Panc1 (cell line): ENCODE measurements around the gene GRIK5. TPM values are rescaled to one million over a fixed set of nuclear protein-coding genes. Genes with fewer than 3 reads are reported as not detected.

ENCODE experiments used
- ATAC-seq: fragments of 200-7000 bp; cut with Tn5 transposase; 2 replicates; pipeline ENCODE4 v1.9.1; 2020; ENCODE audit warnings: mild to moderate bottlenecking, moderate library complexity
- BruUV-seq: library from RNA; stranded (reverse); fragments of 400-500 nt; replicated peaks from 2 replicates; lab custom pipeline; 2021; lab: Mats Ljungman, UMichigan
- CTCF ChIA-PET: fragments of 300-600 bp; sonication (Branson Sonifier 250); formaldehyde crosslinking; loops from one replicate; lab custom pipeline; 2022; ENCODE audit warnings: antibody characterized with exemption; lab: Charles Lee
- POLR2A ChIA-PET: fragments of 300-600 bp; sonication (Branson Sonifier 250); formaldehyde crosslinking; loops from one replicate; lab custom pipeline; 2022; ENCODE audit warnings: antibody characterized with exemption; lab: Charles Lee
- DNase-seq: peaks from one replicate; pipeline ENCODE4 v3.0.0-alpha.2; 2010; ENCODE audit warnings: low read depth, low spot score
- H3K27ac ChIP-seq: 2 replicates; pipeline ENCODE4 v1.5.1; 2011; ENCODE audit warnings: mild to moderate bottlenecking, low read length, inconsistent platforms
- H3K27me3 ChIP-seq: fragments of 200-500 bp; sonication (Bioruptor generic); 2 replicates; pipeline ENCODE4 v1.6.0; 2014; ENCODE audit warnings: low read length, inconsistent platforms; ENCODE audit not compliant: control insufficient read depth, insufficient read depth
- H3K36me3 ChIP-seq: fragments of 200-500 bp; sonication (Bioruptor generic); 2 replicates; pipeline ENCODE4 v1.5.1; 2014; ENCODE audit warnings: inconsistent platforms, mild to moderate bottlenecking, low read length, moderate library complexity; ENCODE audit not compliant: control insufficient read depth, insufficient read depth
- H3K4me1 ChIP-seq: 2 replicates; pipeline ENCODE4 v1.5.1; 2011; ENCODE audit warnings: inconsistent platforms, mild to moderate bottlenecking, low read length, moderate library complexity; ENCODE audit not compliant: control insufficient read depth, insufficient read depth
- H3K4me3 ChIP-seq, 2 experiments: 2 replicates each; pipeline ENCODE4 v1.5.1; 2011 to 2012; ENCODE audit warnings: low read depth in 2 of 2, low read length in 2 of 2, mild to moderate bottlenecking in 2 of 2, inconsistent platforms in 1 of 2, moderate library complexity in 1 of 2
- H3K9me3 ChIP-seq: fragments of 200-500 bp; sonication (Bioruptor generic); 2 replicates; pipeline ENCODE4 v1.5.1; 2014; ENCODE audit warnings: low read depth, mild to moderate bottlenecking, inconsistent platforms, low read length, moderate library complexity; ENCODE audit not compliant: control insufficient read depth, insufficient read depth
- POLR2AphosphoS5 ChIP-seq: IDR thresholded peaks from 2 replicates; pipeline ENCODE4 v1.6.1; 2012; ENCODE audit warnings: mild to moderate bottlenecking, low read depth, low read length, moderate library complexity
- SIN3A ChIP-seq: IDR thresholded peaks from 2 replicates; pipeline ENCODE4 v1.6.1; 2012; ENCODE audit warnings: low read depth, mild to moderate bottlenecking, low read length, moderate library complexity, borderline replicate concordance; ENCODE audit not compliant: insufficient read depth
- TCF7L2 ChIP-seq: IDR thresholded peaks from 2 replicates; pipeline ENCODE4 v1.6.1; 2011; ENCODE audit warnings: mild to moderate bottlenecking, low read depth, low read length, inconsistent platforms
- in situ Hi-C: cut with HindIII; loops from 2 replicates; pipeline ENCODE4 v1.10.0; 2016; ENCODE audit warnings: low sequenced_read_pairs, low pct_unique_long_range_greater_than_20kb
- intact Hi-C: fragments of 100-400 bp; cut with micrococcal nuclease; formaldehyde crosslinking; loops from one replicate; pipeline ENCODE4 v1.10.0; 2022; ENCODE audit not compliant: unreplicated experiment
- total RNA-seq: library from RNA; stranded (reverse); gene quantifications from one replicate; pipeline ENCODE4 v1.2.1, GENCODE V29; 2021; ENCODE audit not compliant: unreplicated experiment
- TF ChIP-seq, protein P1 (sequence below), 2 experiments: IDR thresholded peaks; 2 replicates each; pipeline ENCODE4 v1.6.1; 2011 to 2012; ENCODE audit warnings: low read depth in 2 of 2, control low read depth in 1 of 2, low read length in 1 of 2, mild to moderate bottlenecking in 1 of 2, moderate library complexity in 1 of 2; ENCODE audit not compliant: insufficient read depth in 1 of 2
- TF ChIP-seq, protein P2 (sequence below): fragments of 450-650 bp; IDR thresholded peaks from 2 replicates; pipeline ENCODE4 v1.5.1; 2017; ENCODE audit warnings: mild to moderate bottlenecking

Gene GRIK5
- total RNA-seq, 1 experiment from 2014 or later = 0.62 TPM

DNA sequence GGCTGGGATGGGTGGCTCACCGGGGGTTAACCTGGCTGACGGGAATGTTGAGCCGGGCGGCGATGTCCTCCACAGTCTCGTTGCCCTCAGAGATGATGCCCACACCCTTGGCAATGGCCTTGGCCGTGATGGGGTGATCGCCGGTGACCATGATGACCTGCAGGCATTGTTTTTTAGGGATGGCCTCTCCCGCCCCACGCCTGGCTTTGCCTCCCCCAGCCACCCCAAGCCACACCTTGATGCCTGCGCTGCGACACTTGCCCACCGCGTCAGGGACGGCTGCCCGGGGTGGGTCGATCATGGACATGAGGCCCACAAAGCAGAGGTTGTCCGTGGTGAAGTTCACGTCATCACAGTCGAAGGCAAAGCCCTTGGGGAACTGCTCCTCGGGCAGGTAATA, 92.1 kb downstream of the GRIK5 start:
- Histone ChIP-seq H3K9me3 (no peaks in the 10 kb centered on the region), H3K4me3 (no peak overlapping the region), H3K27me3 (no peaks in the 10 kb centered on the region), H3K4me1 (no peaks in the 10 kb centered on the region), H3K27ac (no peak overlapping the region), H3K36me3 (no peaks in the 10 kb centered on the region)
- no TSS peak for BruUV-seq
- POLR2A ChIA-PET = no interaction called here
- DNase-seq (no peak), ATAC-seq (no peak)
- in situ Hi-C loops = no loop called here
- intact Hi-C loops = no loop called here
- CTCF ChIA-PET = no interaction called here
- TF ChIP-seq SIN3A (no peak), POLR2AphosphoS5 (no peak), TCF7L2 (no peak)
- TF ChIP-seq, protein P1, sequence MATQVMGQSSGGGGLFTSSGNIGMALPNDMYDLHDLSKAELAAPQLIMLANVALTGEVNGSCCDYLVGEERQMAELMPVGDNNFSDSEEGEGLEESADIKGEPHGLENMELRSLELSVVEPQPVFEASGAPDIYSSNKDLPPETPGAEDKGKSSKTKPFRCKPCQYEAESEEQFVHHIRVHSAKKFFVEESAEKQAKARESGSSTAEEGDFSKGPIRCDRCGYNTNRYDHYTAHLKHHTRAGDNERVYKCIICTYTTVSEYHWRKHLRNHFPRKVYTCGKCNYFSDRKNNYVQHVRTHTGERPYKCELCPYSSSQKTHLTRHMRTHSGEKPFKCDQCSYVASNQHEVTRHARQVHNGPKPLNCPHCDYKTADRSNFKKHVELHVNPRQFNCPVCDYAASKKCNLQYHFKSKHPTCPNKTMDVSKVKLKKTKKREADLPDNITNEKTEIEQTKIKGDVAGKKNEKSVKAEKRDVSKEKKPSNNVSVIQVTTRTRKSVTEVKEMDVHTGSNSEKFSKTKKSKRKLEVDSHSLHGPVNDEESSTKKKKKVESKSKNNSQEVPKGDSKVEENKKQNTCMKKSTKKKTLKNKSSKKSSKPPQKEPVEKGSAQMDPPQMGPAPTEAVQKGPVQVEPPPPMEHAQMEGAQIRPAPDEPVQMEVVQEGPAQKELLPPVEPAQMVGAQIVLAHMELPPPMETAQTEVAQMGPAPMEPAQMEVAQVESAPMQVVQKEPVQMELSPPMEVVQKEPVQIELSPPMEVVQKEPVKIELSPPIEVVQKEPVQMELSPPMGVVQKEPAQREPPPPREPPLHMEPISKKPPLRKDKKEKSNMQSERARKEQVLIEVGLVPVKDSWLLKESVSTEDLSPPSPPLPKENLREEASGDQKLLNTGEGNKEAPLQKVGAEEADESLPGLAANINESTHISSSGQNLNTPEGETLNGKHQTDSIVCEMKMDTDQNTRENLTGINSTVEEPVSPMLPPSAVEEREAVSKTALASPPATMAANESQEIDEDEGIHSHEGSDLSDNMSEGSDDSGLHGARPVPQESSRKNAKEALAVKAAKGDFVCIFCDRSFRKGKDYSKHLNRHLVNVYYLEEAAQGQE (IDR thresholded peaks at IDR 0.05; ENCODE audit: insufficient read depth in 1 of 2, low read depth in 2 of 2, low read length in 1 of 2) = no peak
- TF ChIP-seq, protein P2, sequence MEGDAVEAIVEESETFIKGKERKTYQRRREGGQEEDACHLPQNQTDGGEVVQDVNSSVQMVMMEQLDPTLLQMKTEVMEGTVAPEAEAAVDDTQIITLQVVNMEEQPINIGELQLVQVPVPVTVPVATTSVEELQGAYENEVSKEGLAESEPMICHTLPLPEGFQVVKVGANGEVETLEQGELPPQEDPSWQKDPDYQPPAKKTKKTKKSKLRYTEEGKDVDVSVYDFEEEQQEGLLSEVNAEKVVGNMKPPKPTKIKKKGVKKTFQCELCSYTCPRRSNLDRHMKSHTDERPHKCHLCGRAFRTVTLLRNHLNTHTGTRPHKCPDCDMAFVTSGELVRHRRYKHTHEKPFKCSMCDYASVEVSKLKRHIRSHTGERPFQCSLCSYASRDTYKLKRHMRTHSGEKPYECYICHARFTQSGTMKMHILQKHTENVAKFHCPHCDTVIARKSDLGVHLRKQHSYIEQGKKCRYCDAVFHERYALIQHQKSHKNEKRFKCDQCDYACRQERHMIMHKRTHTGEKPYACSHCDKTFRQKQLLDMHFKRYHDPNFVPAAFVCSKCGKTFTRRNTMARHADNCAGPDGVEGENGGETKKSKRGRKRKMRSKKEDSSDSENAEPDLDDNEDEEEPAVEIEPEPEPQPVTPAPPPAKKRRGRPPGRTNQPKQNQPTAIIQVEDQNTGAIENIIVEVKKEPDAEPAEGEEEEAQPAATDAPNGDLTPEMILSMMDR = no peak

GRCh38 chr19:41974652-41975051, 95.4 kb downstream of the GRIK5 start:
- no peak overlapping the region for H3K27ac ChIP-seq
- no peaks in the 10 kb centered on the region for H3K4me1 ChIP-seq
- ATAC-seq (no peak), DNase-seq (no peak)
- intact Hi-C loops = no loop called here
- no TSS peak for BruUV-seq
- H3K36me3 ChIP-seq = no peaks in the 10 kb centered on the region
- in situ Hi-C loops = no loop called here
- TF ChIP-seq TCF7L2 (no peak), POLR2AphosphoS5 (no peak), SIN3A (no peak)
- TF ChIP-seq, protein P2 = no peak
- TF ChIP-seq, protein P1 (IDR thresholded peaks at IDR 0.05; ENCODE audit: insufficient read depth in 1 of 2, low read depth in 2 of 2, low read length in 1 of 2) = no peak
- H3K9me3 ChIP-seq = no peaks in the 10 kb centered on the region
- H3K4me3 ChIP-seq = no peak overlapping the region
- no peaks in the 10 kb centered on the region for H3K27me3 ChIP-seq
- POLR2A ChIA-PET = interaction anchor here (0.6 kb wide), 1 partner anchor 75 kb away, joined by 4 read pairs; no protein-coding TSS in a partner anchor
- CTCF ChIA-PET = no interaction called here
